NCI-H2081 treated with DMSO at 0.1 percent for 48 hours (cell line): ENCODE measurements around the gene MAS1.
"Not testable (repeated sequence)": the region's sequence is repeated elsewhere in the genome, so short reads cannot be mapped to it uniquely, and the experiment has no call there.

Experiments
- DNase-seq: peaks from one replicate; lab custom pipeline; 2025; lab: John Stamatoyannopoulos, UW

MAS1 gene

GRCh38 chr6:159890792-159891191 is at the start of gene MAS1:
TSS of gene MAS1 (plus strand) at chr6:159890988. CDS start at chr6:159906956, 15,968 bp downstream.
- DNase-seq, result no peak

GRCh38 chr6:159842035-159842434 is 48.8 kb upstream of the MAS1 start:
- DNase-seq, result no peak

GRCh38 chr6:159844737-159845645 is 45.8 kb upstream of the MAS1 start:
- DNase-seq, result no peak

- DNase-seq, result not testable (repeated sequence)
Observed at GRCh38 chr6:159848552-159848951, 42.2 kb upstream of the MAS1 start.

GRCh38 chr6:159849851-159850250 is 40.9 kb upstream of the MAS1 start:
- DNase-seq, result not testable (repeated sequence)

- no peak for DNase-seq
Observed at GRCh38 chr6:159852877-159853276, 37.9 kb upstream of the MAS1 start.

GRCh38 chr6:159853754-159854153 is 37.0 kb upstream of the MAS1 start:
- no peak for DNase-seq

GRCh38 chr6:159854959-159855358 is 35.8 kb upstream of the MAS1 start:
- DNase-seq, result no peak

- DNase-seq, result no peak
Observed at GRCh38 chr6:159858259-159858658, 32.5 kb upstream of the MAS1 start.

- DNase-seq, result no peak
Observed at GRCh38 chr6:159860482-159860881, 30.3 kb upstream of the MAS1 start.

GRCh38 chr6:159862103-159862502 is 28.7 kb upstream of the MAS1 start:
- DNase-seq, result no peak

GRCh38 chr6:159863341-159863740 is 27.4 kb upstream of the MAS1 start:
- not testable (repeated sequence) for DNase-seq

- no peak for DNase-seq
Observed at GRCh38 chr6:159865226-159865920, 25.4 kb upstream of the MAS1 start.

- DNase-seq, result no peak
Observed at GRCh38 chr6:159866286-159867247, 24.2 kb upstream of the MAS1 start.

GRCh38 chr6:159871241-159871640 is 19.5 kb upstream of the MAS1 start:
- no peak for DNase-seq

GRCh38 chr6:159871906-159872305 is 18.9 kb upstream of the MAS1 start:
- DNase-seq, result no peak

- no peak for DNase-seq
Observed at GRCh38 chr6:159874435-159874834, 16.4 kb upstream of the MAS1 start.

- no peak for DNase-seq
Observed at GRCh38 chr6:159875194-159875593, 15.6 kb upstream of the MAS1 start.

- no peak for DNase-seq
Observed at GRCh38 chr6:159876242-159876641, 14.5 kb upstream of the MAS1 start.

- DNase-seq, result no peak
Observed at GRCh38 chr6:159877256-159877808, 13.5 kb upstream of the MAS1 start.

- no peak for DNase-seq
Observed at GRCh38 chr6:159878341-159878740, 12.4 kb upstream of the MAS1 start.

GRCh38 chr6:159879856-159880255 is 10.9 kb upstream of the MAS1 start:
- DNase-seq, result no peak
